Smooth muscle cell (in vitro differentiated cells): Measurements from ENCODE around the gene RPL3. TPM values are rescaled to one million over a fixed set of nuclear protein-coding genes. Genes with fewer than 3 reads are reported as not detected.
"Not testable (repeated sequence)": the region's sequence is repeated elsewhere in the genome, so short reads cannot be mapped to it uniquely, and the experiment has no call there.

Source experiments
- DNase-seq: peaks from one replicate; lab custom pipeline; 2025; ENCODE audit not compliant: unreplicated experiment; lab: John Stamatoyannopoulos, UW
- H2AFZ ChIP-seq: fragments of 200-600 bp; sonication (generic); 2 replicates; pipeline ENCODE4 v1.6.0; 2016; ENCODE audit warnings: antibody characterized with exemption, low read depth, mild to moderate bottlenecking
- H3F3A ChIP-seq: fragments of 200-600 bp; sonication (generic); 2 replicates; pipeline ENCODE4 v1.6.0; 2017; ENCODE audit warnings: antibody characterized with exemption, low read depth
- H3K27ac ChIP-seq: fragments of 200-600 bp; sonication (generic); 2 replicates; pipeline ENCODE4 v1.5.1; 2016; ENCODE audit warnings: low read depth, mild to moderate bottlenecking
- H3K27me3 ChIP-seq: fragments of 200-600 bp; sonication (generic); 2 replicates; pipeline ENCODE4 v1.6.1; 2016; ENCODE audit warnings: low read depth, mild to moderate bottlenecking
- H3K36me3 ChIP-seq: fragments of 200-600 bp; sonication (generic); 2 replicates; pipeline ENCODE4 v1.5.1; 2016; ENCODE audit warnings: low read depth
- H3K4me1 ChIP-seq: fragments of 200-600 bp; sonication (generic); 2 replicates; pipeline ENCODE4 v1.5.1; 2016; ENCODE audit warnings: low read depth
- H3K4me2 ChIP-seq: fragments of 200-600 bp; sonication (generic); 2 replicates; pipeline ENCODE4 v1.6.0; 2016; ENCODE audit warnings: mild to moderate bottlenecking
- H3K4me3 ChIP-seq: fragments of 200-600 bp; sonication (generic); 2 replicates; pipeline ENCODE4 v1.5.1; 2016; ENCODE audit warnings: mild to moderate bottlenecking
- H3K79me2 ChIP-seq: fragments of 200-600 bp; sonication (generic); 2 replicates; pipeline ENCODE4 v1.6.0; 2016; ENCODE audit warnings: low read depth, mild to moderate bottlenecking
- H3K9ac ChIP-seq: fragments of 200-600 bp; sonication (generic); 2 replicates; pipeline ENCODE4 v1.6.0; 2016; ENCODE audit warnings: low read depth
- H3K9me3 ChIP-seq: fragments of 200-600 bp; sonication (generic); replicated peaks from 2 replicates; pipeline ENCODE4 v1.5.1; 2016; ENCODE audit warnings: low read depth
- H4K20me1 ChIP-seq: fragments of 200-600 bp; sonication (generic); 2 replicates; pipeline ENCODE4 v1.6.0; 2016; ENCODE audit warnings: low read depth
- WGBS: methylation state at CpG from one replicate; pipeline ENCODE4 v1.1.7; 2016; ENCODE audit warnings: low lambda C conversion rate; 5-methylcytosine and 5-hydroxymethylcytosine counted together
- polyA plus RNA-seq: library from polyadenylated mRNA; unstranded; fragments of >200 nt; fragmentation: Nextera tagmentation; extraction: Ambion mirVana; gene quantifications from 2 replicates; pipeline ENCODE4 v1.2.1, GENCODE V29; 2016
- total RNA-seq: library from RNA; depleted of rRNA; stranded (reverse); fragments of >200 nt; gene quantifications from 2 replicates; pipeline ENCODE4 v1.2.3, GENCODE V29; 2014
- TF ChIP-seq, protein P1 (sequence below): fragments of 200-600 bp; sonication (generic); IDR thresholded peaks from 2 replicates; pipeline ENCODE4 v1.5.1; 2017; ENCODE audit warnings: borderline replicate concordance, mild to moderate bottlenecking, antibody characterized with exemption; ENCODE audit not compliant: insufficient read depth, poor library complexity, severe bottlenecking

The RPL3 gene
- total and polyA plus RNA-seq, 2 experiments from 2014 or later = 717 to 1,022 TPM

GRCh38 chr22:39336411-39336810 lies 17.0 kb upstream of the RPL3 start:
- no peaks in the 10 kb centered on the region for H3K27me3 ChIP-seq
- no peaks in the 10 kb centered on the region for H4K20me1 ChIP-seq
- no peaks in the 10 kb centered on the region for H3F3A ChIP-seq
- no peaks in the 10 kb centered on the region for H3K9me3 ChIP-seq
- TF ChIP-seq, protein P1, sequence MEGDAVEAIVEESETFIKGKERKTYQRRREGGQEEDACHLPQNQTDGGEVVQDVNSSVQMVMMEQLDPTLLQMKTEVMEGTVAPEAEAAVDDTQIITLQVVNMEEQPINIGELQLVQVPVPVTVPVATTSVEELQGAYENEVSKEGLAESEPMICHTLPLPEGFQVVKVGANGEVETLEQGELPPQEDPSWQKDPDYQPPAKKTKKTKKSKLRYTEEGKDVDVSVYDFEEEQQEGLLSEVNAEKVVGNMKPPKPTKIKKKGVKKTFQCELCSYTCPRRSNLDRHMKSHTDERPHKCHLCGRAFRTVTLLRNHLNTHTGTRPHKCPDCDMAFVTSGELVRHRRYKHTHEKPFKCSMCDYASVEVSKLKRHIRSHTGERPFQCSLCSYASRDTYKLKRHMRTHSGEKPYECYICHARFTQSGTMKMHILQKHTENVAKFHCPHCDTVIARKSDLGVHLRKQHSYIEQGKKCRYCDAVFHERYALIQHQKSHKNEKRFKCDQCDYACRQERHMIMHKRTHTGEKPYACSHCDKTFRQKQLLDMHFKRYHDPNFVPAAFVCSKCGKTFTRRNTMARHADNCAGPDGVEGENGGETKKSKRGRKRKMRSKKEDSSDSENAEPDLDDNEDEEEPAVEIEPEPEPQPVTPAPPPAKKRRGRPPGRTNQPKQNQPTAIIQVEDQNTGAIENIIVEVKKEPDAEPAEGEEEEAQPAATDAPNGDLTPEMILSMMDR = no peak
- H3K4me2 ChIP-seq = no peak overlapping the region
- H2AFZ ChIP-seq = no peak overlapping the region
- H3K27ac ChIP-seq = no peak overlapping the region
- no peak for DNase-seq
- no peak overlapping the region for H3K9ac ChIP-seq
- H3K4me1 ChIP-seq = peaks cover 5% of the 10 kb centered on the region
- no peaks in the 10 kb centered on the region for H3K36me3 ChIP-seq
- no peak overlapping the region for H3K4me3 ChIP-seq
- 94% methylated on average over 5 of the region's 5 CpGs for WGBS
- no peaks in the 10 kb centered on the region for H3K79me2 ChIP-seq

GRCh38 chr22:39332441-39333064 lies 13.1 kb upstream of the RPL3 start:
- Histone ChIP-seq H3K9ac (no peak overlapping the region), H3K79me2 (no peaks in the 10 kb centered on the region), H3K4me1 (peaks cover 5% of the 10 kb centered on the region), H3K27me3 (no peaks in the 10 kb centered on the region), H4K20me1 (no peaks in the 10 kb centered on the region), H3K4me3 (no peak overlapping the region), H3K9me3 (no peaks in the 10 kb centered on the region), H3K36me3 (no peaks in the 10 kb centered on the region), H3K27ac (no peak overlapping the region), H3K4me2 (no peak overlapping the region), H2AFZ (peak overlapping the region; percentile 39), H3F3A (no peaks in the 10 kb centered on the region)
- DNase-seq = no peak
- 33% methylated on average over 5 of the region's 5 CpGs for WGBS
- TF ChIP-seq, protein P1 = no peak

GRCh38 chr22:39330553-39330952 lies 11.1 kb upstream of the RPL3 start:
- H3K4me3 ChIP-seq, H3F3A ChIP-seq, H3K4me2 ChIP-seq, H3K9me3 ChIP-seq, H3K4me1 ChIP-seq, DNase-seq, H3K27ac ChIP-seq, H3K36me3 ChIP-seq, H3K27me3 ChIP-seq, H4K20me1 ChIP-seq, H3K9ac ChIP-seq, H3K79me2 ChIP-seq, H2AFZ ChIP-seq: not testable (repeated sequence)
- 95% methylated on average over 1 of the region's 1 CpG for WGBS

DNA sequence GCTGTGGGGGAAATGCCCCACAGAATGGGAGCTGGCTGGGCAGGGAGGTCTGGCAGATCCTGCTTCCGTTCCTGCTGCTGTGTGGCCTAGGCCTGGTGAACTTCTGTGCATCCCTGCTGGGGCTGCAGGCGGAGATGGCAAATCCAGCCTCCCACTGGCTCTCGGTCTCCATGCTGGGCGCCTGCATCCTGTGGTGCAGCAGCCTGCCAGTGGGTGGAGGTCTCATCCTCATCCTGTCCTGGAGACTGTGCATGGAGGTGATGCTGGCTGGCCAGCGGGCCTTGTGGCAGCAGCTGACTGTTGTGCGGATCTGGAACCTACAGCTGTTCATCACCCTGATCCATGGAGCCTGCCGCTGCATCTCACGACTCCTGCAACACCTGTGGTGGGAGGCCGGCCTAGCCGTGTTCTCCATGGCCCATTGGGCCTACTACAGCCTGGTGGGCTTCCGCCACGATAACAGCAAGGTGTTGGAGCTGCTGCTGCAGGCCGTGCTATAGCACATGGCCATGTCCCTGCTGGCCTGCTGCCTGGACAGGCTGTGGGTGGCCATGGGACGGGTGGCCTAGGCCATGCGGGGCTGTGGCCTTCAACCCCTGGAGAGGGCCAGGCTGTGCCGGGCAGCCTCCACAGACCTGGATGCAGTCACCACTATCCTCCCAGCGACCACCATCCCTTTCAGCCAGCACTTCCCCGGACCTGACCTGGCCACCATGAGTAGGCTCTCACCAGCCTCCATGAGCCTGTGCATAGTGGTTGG lies 8.8 kb upstream of the RPL3 start:
- H3K4me1 ChIP-seq = peaks cover 5% of the 10 kb centered on the region
- no peaks in the 10 kb centered on the region for H4K20me1 ChIP-seq
- H3K27ac ChIP-seq = no peak overlapping the region
- no peak overlapping the region for H3K4me3 ChIP-seq
- H3K9ac ChIP-seq = no peak overlapping the region
- no peaks in the 10 kb centered on the region for H3K79me2 ChIP-seq
- TF ChIP-seq, protein P1 = no peak
- no peaks in the 10 kb centered on the region for H3K27me3 ChIP-seq
- no peaks in the 10 kb centered on the region for H3K36me3 ChIP-seq
- H3K4me2 ChIP-seq = no peak overlapping the region
- no peak overlapping the region for H2AFZ ChIP-seq
- no peaks in the 10 kb centered on the region for H3K9me3 ChIP-seq
- 95% methylated on average over 18 of the region's 18 CpGs for WGBS
- DNase-seq = no peak
- no peaks in the 10 kb centered on the region for H3F3A ChIP-seq
